T-helper 9 cell (primary cell): Measurements from ENCODE around the gene NACC1.
A peak's percentile ranks its signal among the peaks of the same experiment; 100 is the strongest.
"Not testable (repeated sequence)": the region's sequence is repeated elsewhere in the genome, so short reads cannot be mapped to it uniquely, and the experiment has no call there.

Source experiments
- DNase-seq: peaks from one replicate; pipeline ENCODE4 v3.0.0-alpha.2; 2020

The NACC1 gene

GRCh38 chr19:13165162-13165997 lies 47.3 kb downstream of the NACC1 start:
- DNase-seq = no peak

- DNase-seq = not testable (repeated sequence)
These were observed 48.1 kb downstream of the NACC1 start for GRCh38 chr19:13166151-13166550.

- no peak for DNase-seq
These were observed 51.7 kb downstream of the NACC1 start for GRCh38 chr19:13169769-13170168.

GRCh38 chr19:13171146-13171545 lies 53.1 kb downstream of the NACC1 start:
- DNase-seq = no peak

- peak; percentile 76 for DNase-seq
These were observed 54.5 kb downstream of the NACC1 start for GRCh38 chr19:13172346-13173138.

GRCh38 chr19:13173139-13173737 lies 55.2 kb downstream of the NACC1 start:
- DNase-seq = no peak

GRCh38 chr19:13176345-13176744 lies 58.3 kb downstream of the NACC1 start:
- no peak for DNase-seq

GRCh38 chr19:13177584-13177983 lies 59.5 kb downstream of the NACC1 start:
- not testable (repeated sequence) for DNase-seq

- not testable (repeated sequence) for DNase-seq
These were observed 60.2 kb downstream of the NACC1 start for GRCh38 chr19:13178291-13178690.

GRCh38 chr19:13181747-13182388 lies 63.8 kb downstream of the NACC1 start:
- no peak for DNase-seq

- DNase-seq = not testable (repeated sequence)
These were observed 66.9 kb downstream of the NACC1 start for GRCh38 chr19:13184926-13185325.

GRCh38 chr19:13185763-13186657 lies 67.9 kb downstream of the NACC1 start:
- not testable (repeated sequence) for DNase-seq

GRCh38 chr19:13186688-13187087 lies 68.6 kb downstream of the NACC1 start:
- not testable (repeated sequence) for DNase-seq

GRCh38 chr19:13187419-13187818 lies 69.4 kb downstream of the NACC1 start:
- DNase-seq = no peak

GRCh38 chr19:13189600-13189999 lies 71.5 kb downstream of the NACC1 start:
- DNase-seq = no peak
